Right atrium auricular region (tissue), 2 donors: ENCODE data around the gene ARHGAP11A. TPM values are rescaled to one million over a fixed set of nuclear protein-coding genes. Genes with fewer than 3 reads are reported as not detected.

Experiments
- DNase-seq: peaks from one replicate; pipeline ENCODE4 v3.0.0-alpha.2; 2019; ENCODE audit warnings: low spot score
- H3K27ac ChIP-seq, 2 donors: fragments of 200-600 bp; sonication (generic); 1 replicate in 1 of 2; 2 replicates in 1 of 2; pipeline ENCODE4 v1.5.1; 2016 to 2019
- H3K27me3 ChIP-seq, 2 donors: fragments of 200-600 bp; sonication (generic); one replicate each; pipeline versions ENCODE4 v1.5.1 to v1.6.0; 2017 to 2019
- H3K36me3 ChIP-seq: fragments of 200-600 bp; sonication (generic); one replicate; pipeline ENCODE4 v1.5.1; 2016
- H3K4me1 ChIP-seq, 2 donors: fragments of 200-600 bp; sonication (generic); one replicate each; pipeline versions ENCODE4 v1.5.1 to v1.6.0; 2017 to 2019
- H3K4me3 ChIP-seq, 2 donors: fragments of 200-600 bp; sonication (generic); 1 replicate in 1 of 2; 2 replicates in 1 of 2; pipeline ENCODE4 v1.5.1; 2017 to 2019; ENCODE audit warnings: mild to moderate bottlenecking in 1 of 2, moderate library complexity in 1 of 2
- H3K9me3 ChIP-seq, 2 donors: fragments of 200-600 bp; sonication (generic); one replicate each; pipeline ENCODE4 v1.5.1; 2019
- CTCF ChIP-seq, 2 donors: fragments of 200-600 bp; sonication (generic); IDR thresholded peaks; one replicate each; pipeline ENCODE4 v1.5.1; 2019; ENCODE audit warnings: antibody characterized with exemption in 2 of 2
- total RNA-seq, 2 donors: library from RNA; depleted of rRNA; stranded (reverse); fragments of >200 nt; gene quantifications; one replicate each; pipeline ENCODE4 v1.1.0, GENCODE V29; 2016

Gene ARHGAP11A
- total RNA-seq, 2 donors from 2014 or later, result 1.0 to 2.3 TPM

- DNase-seq, result no peak
- TF ChIP-seq CTCF (IDR thresholded peaks at IDR 0.05), result no peak
Measured at GRCh38 chr15:32687556-32687955, 72.3 kb downstream of the ARHGAP11A start.

GRCh38 chr15:32688151-32688639 is 72.9 kb downstream of the ARHGAP11A start:
- DNase-seq, result no peak
- H3K36me3 ChIP-seq, result no peaks in the 10 kb centered on the region
- no peaks in the 10 kb centered on the region for H3K27me3 ChIP-seq
- no peak overlapping the region for H3K4me3 ChIP-seq
- no peaks in the 10 kb centered on the region for H3K4me1 ChIP-seq
- H3K27ac ChIP-seq, result no peak overlapping the region
- TF ChIP-seq CTCF (IDR thresholded peaks at IDR 0.05), result no peak
- no peaks in the 10 kb centered on the region for H3K9me3 ChIP-seq

More at GRCh38 chr15:32687556-32687955, 72.3 kb downstream of the ARHGAP11A start:
- Histone ChIP-seq H3K4me1 (no peaks in the 10 kb centered on the region), H3K27ac (no peak overlapping the region), H3K27me3 (no peaks in the 10 kb centered on the region), H3K36me3 (no peaks in the 10 kb centered on the region), H3K9me3 (no peaks in the 10 kb centered on the region), H3K4me3 (no peak overlapping the region)

Other genes with a start within 250 kb of the ARHGAP11A start
- gene GOLGA8K, start 212.2 kb upstream of the ARHGAP11A start, total RNA-seq, result not detected
- not detected for gene GOLGA8O, start 159.9 kb upstream of the ARHGAP11A start, total RNA-seq
- 1 to 10 TPM; 3.3 to 6.0 TPM for gene GOLGA8N, start 22.0 kb upstream of the ARHGAP11A start, total RNA-seq
- under 1 TPM in 1 of 2 donors, not detected in 1; 0.90 TPM for gene SCG5, start 26.2 kb downstream of the ARHGAP11A start, total RNA-seq
- under 1 TPM in 1 of 2 donors, not detected in 1; 0.43 TPM for gene GREM1, start 102.5 kb downstream of the ARHGAP11A start, total RNA-seq